Stimulated activated CD8-positive, alpha-beta memory T cell treated with anti-CD3 and anti-CD28 coated beads, Interleukin-15, amount 100 ng/mL, for 48 hours (primary cell): Measurements from ENCODE around the gene MIP.
"Not testable (repeated sequence)": the region's sequence is repeated elsewhere in the genome, so short reads cannot be mapped to it uniquely, and the experiment has no call there.

Source experiments
- DNase-seq, 2 donors: peaks; one replicate each; pipeline ENCODE4 v3.0.0-alpha.2; 2020; ENCODE audit warnings: low read depth in 2 of 2

MIP gene

DNA sequence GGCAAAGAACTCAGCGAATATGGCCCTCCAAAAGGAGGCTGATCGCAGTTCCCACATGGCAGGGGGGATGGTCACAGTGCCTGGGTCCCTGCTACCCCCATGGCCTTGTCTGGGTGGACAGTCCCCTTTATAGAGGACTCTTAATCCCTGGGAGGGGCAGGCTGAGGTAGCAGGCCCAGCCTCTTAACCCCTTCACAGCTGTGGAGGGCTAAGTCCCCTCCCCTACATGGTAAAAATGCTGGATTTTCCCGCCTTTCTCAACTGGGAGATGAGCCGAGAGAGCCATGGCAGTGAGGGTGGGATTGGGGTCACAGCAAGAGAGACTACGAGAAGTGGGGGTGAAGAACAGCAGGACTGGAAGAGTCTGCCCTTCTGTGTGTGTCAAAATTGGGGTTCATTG lies at the start of gene MIP:
TSS of gene MIP (minus strand) at position 101 of the 400 bp plus-strand sequence. CDS start at position 57, 44 bp downstream.
- DNase-seq, result no peak

DNA sequence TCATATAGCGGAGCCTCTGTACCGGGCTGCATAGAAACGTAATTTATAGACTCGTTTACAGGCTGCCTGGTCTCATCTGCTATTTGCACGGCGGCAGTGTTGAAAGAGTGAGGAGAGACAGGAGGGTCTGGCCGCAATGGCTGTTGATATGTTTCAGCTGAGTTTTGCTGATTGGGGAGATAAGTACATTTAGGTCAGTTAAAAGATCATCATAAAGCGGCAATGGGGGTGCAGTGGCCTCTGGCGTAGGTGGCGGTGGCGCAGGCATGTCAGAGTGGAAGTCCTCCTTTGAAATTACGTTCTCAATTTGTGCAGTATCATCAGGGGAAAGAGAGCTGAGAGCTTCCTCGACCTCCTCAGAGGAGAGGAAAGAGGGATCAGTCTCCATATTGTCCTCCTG lies 45.4 kb upstream of the MIP start:
- DNase-seq, result not testable (repeated sequence)

DNA sequence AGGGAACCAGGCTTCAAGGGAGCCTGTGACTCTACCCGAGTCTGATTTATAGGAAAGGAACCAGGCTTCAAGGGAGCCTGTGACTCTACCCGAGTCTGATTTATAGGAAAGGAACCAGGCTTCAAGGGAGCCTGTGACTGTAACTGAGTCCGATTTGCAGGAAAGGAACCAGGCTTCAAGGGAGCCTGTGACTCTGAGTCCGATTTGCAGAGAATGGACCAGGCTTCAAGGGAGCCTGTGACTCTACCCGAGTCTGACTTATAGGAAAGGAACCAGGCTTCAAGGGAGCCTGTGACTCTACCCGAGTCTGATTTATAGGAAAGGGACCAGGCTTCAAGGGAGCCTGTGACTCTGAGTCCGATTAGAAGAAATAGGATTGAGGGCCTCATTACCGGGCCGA lies 45.0 kb upstream of the MIP start:
- DNase-seq, result not testable (repeated sequence)

- DNase-seq, result not testable (repeated sequence)
These were observed 43.9 kb upstream of the MIP start for GRCh38 chr12:56498126-56498902.

DNA sequence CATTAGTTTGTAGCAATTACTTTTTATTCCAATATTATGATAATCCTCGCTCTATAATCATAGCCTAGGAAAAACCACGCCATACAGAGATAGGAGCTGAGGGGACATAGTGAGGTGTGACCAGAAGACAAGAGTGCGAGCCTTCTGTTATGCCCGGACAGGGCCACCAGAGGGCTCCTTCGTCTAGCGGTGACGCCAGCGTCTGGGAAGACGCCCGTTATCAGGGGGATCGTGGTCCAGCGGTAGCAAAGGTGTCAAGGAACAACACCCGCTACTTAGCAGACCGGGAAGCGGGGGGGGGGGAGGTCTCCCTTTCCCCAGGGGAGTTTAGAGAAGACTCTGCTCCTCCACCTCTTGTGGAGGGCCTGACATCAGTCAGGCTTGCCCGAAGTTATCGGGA lies 42.2 kb upstream of the MIP start:
- peak; percentile 39 for DNase-seq

- DNase-seq, result not testable (repeated sequence)
These were observed 40.0 kb upstream of the MIP start for GRCh38 chr12:56494481-56494880.

GRCh38 chr12:56494106-56494415 lies 39.6 kb upstream of the MIP start:
- not testable (repeated sequence) for DNase-seq

- DNase-seq, result not testable (repeated sequence)
These were observed 39.1 kb upstream of the MIP start for GRCh38 chr12:56493409-56494105.

GRCh38 chr12:56490360-56490759 lies 35.9 kb upstream of the MIP start:
- DNase-seq, result no peak

GRCh38 chr12:56488041-56488955 lies 33.8 kb upstream of the MIP start, which contains the start of gene GLS2:
GLS2 (minus strand) TSS chr12:56488161; CDS start chr12:56488118, 43 bp downstream.
- DNase-seq, result peak; percentile 43 to 64

DNA sequence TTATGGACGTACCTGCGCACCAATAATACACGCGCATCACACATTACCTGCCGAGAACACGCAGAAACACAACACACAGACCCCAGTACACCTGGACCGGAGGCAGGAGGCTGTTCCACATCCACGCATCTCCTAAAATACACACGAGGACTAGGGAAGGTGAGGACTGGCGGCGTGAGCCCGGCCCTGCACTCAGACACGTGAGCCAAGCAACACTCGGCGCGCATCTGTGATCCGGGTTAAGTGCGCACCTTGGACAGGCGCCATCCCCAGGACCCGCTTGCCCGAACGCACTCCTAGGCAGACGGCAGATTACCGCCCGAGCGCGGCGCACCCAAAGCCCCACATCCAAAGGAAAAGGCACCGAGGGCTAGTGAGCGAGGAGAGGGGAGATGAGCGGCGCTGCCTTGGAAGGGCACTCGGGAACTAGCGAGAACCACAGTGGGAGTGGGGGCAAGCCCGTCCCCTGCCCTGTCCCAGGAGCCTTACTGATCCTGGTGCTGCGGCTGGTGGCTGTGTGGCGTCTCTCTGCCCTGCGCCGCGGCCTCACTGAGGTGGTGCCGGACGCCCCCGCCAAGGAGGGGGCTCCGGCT lies 33.1 kb upstream of the MIP start:
- no peak for DNase-seq

GRCh38 chr12:56486694-56487093 lies 32.2 kb upstream of the MIP start:
- no peak for DNase-seq

- DNase-seq, result no peak
These were observed 30.1 kb upstream of the MIP start for GRCh38 chr12:56484566-56484965.

DNA sequence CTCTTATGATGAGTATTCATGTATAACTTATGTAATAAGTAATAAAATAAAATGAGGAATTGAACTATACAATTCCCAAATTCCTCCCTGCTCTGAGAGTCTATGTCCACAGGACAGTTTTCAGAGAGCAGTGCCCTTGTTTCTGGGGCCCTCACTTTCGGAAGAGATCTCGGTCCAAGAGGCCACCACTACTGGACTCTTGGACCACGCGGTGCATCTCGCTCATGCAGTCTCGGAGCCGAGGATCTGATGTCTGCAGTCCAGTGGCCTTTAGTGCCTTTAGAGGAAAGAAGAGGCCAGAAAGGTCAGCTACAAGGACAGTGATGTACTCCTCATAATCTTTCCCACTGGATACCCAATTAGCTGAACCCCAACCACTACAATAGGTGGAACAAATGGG lies 25.2 kb upstream of the MIP start:
- DNase-seq, result no peak

GRCh38 chr12:56477521-56478225 lies 23.2 kb upstream of the MIP start:
- no peak for DNase-seq

GRCh38 chr12:56476972-56477432 lies 22.5 kb upstream of the MIP start:
- DNase-seq, result no peak

- DNase-seq, result no peak
These were observed 21.7 kb upstream of the MIP start for GRCh38 chr12:56476143-56476542.

GRCh38 chr12:56474389-56474788 lies 19.9 kb upstream of the MIP start:
- no peak for DNase-seq

- DNase-seq, result no peak
These were observed 14.8 kb upstream of the MIP start for GRCh38 chr12:56469007-56469930.
